GM03348 (cell line): ENCODE data around the gene MCAT.
"Not testable (repeated sequence)": the region's sequence is repeated elsewhere in the genome, so short reads cannot be mapped to it uniquely, and the experiment has no call there.

Experiments
- DNase-seq: peaks from one replicate; pipeline ENCODE4 v3.0.0; 2012; ENCODE audit warnings: low spot score

Gene MCAT

DNA sequence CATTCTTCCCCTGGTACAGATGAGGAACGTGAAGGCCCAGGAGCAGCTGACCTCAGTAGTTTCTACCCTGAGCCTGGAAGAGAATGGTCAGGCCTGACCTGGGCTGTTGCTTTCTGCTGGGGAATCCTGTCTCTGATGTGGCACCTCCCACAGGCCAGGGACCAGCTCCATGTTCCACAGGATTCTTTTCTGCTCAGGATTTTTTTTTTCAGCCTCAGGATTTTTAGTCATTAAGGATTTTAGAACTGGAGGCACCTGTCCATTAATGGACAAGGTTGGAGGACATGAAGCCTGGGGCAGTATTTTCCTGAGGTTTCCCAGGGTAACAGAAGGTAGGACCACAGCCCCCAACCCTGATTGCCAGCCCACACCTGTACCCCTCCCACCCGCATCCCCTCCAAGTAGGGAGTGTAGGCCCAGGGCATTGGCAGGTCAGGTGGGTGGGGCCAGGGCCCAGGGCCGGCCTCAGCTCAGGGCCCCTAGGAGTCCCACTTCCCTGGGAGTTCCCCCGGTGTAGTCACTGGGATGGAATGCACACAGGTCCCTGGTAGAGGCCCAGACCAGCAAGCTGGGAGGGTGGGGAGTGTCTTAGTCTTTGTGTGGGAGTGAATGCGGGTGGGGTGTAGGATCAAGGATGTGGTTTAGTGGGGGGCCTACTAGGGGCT is 16.6 kb downstream of the MCAT start:
- peak; percentile 92 for DNase-seq

DNA sequence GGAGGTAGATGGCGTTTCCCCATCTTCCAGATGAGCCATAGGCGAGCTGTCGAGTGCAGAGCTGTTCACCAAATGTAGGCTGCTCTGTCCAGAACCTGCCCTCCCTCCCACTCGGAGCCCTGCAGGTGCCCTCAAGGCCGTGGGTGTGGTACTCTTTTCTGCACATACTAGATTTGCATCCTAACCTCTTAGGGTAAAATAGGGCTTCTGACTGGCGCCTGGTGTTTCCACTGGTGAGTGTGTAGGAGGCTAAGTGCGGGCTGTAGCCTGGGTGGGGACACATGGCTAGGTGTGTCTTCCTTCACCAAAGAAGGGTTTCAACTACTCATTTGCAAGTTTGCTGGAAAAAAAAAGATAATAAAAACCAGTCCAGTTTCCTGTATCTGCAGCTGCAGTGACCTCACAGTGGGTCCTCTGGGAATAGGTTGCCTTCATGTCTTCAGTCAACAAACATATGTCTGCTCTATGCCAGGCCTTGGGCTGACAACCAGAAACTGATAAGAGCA is 24.2 kb downstream of the MCAT start:
- no peak for DNase-seq

DNA sequence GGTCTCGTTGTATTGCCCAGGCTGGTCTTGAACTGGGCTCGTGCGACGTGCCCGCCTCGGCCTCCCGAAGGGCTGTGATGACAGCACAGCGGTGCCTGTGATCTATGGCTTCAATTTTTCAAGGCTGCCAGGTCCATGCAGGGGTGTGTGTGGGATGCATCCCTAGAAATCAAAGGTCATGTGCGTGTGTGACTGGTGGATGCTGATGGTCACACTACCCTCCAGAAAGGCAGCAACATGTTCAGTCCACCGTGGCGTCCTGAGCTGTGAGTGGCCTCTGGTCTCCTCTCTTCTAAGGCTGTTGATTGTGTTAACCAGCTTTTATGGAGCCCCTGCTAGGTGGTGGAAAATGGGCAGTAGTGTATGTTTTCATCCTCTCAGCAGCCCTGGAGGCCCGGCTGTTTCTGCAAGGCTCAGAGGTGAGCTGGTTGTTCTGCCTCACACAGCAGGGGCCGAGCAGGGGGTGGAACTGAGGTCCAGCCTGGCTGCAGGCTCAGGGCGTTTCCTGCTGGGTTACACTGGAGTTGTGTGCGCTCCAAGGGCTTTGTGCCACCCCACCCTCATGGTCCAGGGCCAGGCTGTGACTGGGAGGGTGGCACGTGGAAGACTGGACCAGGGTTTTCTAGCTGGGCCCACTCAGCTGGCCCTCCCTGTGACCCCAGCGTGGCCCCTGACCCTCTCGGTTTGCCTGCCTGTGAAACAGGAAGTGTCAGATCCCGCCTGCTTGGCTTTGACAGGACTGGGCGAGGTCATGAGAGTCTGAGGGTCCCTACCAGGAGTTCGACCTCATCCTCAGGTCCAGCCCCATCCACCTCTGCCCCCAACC is 25.0 kb downstream of the MCAT start:
- no peak for DNase-seq

DNA sequence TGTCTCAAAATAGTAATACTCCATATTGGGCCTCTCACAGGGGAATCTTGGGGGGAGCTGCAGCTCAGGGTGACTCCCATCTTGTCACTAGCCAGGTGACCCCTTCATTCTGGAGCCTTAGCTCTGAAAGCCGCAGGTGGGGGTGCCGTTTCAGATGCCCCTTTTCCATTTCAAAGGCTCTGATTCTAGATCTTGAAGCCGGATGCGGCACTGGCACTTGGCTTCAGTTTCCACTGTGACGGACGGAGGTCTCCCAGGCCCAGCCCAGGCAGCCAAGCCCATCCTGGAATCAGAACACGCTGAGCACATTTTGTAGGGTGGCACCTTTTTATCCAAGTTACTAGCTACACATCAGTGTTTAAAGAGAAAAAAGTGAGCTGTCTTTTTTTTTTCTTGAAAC is 26.3 kb downstream of the MCAT start:
- no peak for DNase-seq

DNA sequence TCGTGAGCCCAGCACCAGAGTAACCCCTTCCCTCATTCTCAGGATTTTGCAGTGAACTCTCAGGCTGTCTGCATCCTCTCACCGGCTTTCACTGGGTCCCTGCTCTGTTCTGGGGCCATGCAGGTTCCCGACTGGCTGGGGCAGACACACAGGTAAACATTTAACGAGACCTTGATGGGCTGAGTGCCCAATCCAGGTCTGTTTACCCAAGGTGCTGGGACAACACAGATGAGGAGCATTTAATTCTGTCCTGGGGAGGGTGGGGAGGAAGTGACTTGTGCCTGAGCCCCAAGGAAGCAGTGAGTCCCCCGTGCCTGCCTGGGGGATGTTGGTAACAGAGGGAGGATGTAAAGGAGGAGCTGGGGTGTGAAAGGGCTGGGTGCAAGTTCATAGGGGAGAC is 28.2 kb downstream of the MCAT start:
- DNase-seq = no peak

DNA sequence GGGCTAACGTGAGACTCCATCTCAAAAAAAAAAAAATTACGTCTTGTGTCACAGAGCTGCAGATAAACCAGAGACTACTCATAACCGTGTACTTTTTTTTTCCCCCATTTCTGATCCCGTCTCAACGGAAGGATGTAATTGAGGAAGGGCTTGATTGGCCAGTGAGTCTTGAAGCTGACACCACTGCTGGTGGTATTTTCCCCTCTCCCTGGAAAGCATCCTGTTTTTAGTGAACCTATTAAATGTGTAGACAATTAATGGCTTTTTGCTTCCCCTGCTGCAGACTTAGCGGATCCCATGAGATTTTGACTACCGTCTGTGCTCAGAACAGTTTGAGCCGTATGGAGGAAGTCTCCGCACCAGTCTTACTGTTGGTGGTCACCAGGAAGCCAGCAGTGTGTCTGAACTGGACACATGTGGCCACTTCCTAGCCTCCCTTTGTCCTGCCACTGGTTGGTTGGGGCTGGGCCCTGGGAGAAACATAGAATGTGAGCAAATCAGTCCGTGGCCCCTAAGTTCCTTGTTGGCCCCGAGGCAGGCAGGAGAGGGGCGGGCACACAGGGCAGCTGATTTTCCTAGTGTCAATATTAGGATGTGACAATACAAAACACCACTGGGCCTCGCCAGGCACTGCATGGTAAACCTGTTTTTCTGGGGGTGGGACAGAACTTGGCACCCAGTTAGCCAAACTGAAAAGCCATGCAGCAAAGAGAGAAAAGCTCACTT is 29.5 kb downstream of the MCAT start:
- DNase-seq = no peak

DNA sequence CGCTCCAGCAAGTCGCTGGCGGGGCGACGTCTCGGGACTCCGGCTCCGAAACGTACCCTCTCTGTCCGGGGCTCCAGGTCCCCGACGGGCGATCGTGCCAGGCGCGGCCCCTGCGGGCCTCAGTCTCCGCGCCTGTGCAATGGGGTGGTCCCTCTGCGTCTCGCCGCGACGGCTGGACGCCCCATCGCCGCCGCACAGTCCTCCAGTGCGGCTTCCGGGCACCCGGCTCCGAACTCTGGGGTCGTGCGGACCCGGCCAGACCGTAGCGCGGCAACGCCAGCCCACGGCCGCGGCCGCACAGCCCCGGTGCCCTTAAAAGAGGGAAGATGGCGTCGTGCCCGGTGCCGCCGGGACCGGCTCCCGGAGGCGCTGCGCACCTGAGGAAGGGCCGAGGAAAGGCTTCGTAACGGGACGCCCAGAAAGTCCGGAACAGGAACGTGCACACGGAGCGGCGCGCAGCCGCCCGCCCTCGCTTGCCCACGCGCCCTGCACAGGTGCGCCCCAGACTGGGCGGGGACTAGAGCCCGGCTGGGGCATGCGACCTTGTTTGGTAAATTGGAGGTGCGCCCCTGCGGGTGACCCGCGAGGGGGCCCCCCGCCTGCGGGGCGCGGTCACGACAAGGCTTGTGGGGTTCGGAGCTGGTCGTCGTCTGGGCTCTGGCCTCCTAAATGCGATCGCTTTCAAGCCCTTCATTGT is 32.1 kb downstream of the MCAT start:
- no peak for DNase-seq

DNA sequence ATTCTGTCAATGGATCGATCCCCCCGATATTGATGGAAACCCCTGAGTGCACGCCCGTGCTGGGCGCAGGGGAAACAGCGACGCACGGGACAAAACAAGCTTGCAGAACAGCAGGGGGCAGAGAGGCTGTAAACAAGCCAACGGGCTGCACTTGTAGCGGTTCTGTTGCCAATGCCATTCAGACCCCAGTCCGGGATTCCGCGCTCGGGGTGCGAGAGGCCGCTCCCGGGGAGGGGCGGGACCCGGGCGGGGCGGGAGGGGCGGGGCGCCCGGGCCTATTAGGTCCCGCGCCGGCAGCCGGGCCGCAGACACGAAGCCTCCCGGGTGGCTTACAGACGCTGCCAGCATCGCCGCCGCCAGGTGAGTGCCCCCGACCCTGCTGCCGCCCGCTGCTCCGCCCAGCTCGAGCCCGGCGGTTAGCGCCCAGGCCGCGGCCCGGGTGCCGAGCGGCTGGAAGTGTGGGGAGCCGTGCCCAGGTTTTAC is 32.7 kb downstream of the MCAT start, which contains the start of gene BIK:
TSS of gene BIK (plus strand) at position 307 of the 483 bp plus-strand sequence. CDS start 13,273 bp downstream, outside the sequence.
- peak; percentile 71 for DNase-seq

DNA sequence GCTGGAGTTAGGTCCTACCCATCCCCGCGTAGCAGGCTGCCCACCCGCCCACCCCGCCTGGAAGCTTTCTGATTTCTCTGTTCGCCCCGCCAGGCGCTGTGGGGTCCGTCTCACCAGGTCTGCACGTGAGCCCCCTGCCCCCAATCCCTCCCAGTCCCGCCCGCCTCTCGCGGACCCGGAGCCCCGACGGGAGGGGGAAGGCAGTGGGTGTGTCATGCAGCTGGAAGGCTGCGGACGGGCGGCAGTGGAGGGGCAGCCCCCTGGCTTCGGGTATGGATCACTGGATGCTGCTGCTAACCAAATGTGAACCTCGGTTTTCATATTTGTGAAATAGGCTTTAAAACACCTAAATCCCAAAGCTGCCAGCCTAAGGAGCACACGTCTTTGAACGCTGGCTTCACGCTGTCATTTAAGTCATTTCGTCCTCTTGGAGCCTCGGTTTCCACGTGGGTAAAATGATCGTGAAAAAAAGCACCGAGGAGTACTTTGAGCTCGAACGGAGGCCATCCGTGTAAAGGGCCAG is 33.2 kb downstream of the MCAT start:
- no peak for DNase-seq

DNA sequence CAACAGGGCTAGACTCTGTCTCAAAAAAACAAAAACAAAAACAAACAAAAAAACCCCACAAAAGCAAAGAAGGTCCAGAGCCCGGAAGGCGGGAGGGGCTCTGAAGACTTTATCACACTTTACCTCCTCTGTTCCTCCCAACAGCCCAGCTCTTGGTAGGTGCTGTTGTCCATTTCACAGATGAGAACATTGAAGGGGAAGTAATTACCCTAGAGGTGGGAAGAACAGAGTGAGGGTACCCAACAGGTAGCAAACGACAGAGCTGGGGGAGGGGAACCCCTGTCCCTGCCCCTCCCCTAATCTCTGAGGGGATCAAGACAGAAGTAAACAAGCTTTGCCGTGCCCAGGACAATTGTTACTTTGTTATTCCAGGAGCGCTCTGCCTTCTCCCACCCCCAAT is 33.7 kb downstream of the MCAT start:
- DNase-seq = no peak

DNA sequence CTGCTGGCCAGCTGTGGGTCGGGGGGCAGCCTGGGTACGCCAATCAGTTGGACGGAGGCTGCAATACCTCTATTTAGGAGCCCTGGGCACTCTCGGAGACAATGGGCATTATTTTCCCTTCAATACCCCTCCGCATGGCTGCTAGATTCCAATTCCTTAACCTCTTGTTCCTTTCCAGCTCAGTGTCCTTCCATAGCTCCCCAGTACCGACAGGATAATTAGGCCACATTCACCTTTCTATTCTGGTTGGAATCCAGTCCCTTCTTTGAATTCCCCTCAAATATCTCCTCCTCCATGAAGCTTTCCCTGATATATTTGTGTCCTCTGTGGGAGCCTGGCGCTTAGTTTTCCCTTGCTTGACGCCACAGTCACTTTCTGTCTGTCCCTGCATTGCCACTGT is 36.9 kb downstream of the MCAT start:
- no peak for DNase-seq

DNA sequence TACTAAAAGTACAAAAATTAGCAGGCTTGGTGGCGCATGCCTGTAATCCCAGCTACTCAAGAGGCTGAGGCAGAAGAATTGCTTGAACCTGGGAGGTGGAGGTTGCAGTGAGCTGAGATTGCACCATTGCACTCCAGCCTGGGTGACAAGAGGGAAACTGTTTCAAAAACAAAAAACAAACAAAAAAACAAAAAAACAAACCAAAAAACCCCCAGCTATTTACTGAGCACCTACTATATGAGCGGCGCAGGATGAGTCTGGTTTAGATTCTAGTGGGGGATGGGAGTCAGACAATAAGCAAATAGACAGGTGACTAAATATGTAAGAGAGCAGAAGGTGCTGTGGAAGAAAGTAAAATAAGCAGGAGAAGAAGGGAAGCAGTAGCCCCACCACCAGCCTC is 38.2 kb downstream of the MCAT start:
- DNase-seq = not testable (repeated sequence)

DNA sequence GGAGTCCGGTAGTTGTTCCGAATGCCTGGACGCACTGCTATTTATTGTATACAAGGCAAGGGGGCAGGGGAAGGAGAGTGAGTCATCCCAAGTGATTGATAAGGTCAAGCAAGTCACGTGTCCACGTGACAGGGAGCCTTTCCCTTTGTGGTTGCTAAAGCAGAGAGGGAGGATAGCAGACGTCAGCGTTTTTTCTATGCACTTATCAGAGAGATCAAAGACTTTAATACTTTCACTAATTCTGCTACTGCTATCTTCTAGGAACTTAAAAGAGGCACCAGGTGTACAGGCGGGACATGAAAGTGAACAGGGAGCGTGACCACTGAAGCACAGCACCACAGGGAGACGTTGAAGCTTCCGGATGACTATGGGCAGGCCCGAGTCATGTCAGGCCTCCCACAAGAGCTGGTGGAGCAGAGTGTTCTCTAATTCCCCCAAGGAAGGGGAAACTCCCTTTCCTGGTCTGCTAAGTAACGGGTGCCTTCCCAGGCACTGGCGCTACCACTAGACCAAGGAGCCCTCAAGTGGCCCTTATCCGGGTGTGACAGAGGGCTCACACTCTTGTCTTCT is 39.1 kb downstream of the MCAT start:
- DNase-seq = not testable (repeated sequence)

DNA sequence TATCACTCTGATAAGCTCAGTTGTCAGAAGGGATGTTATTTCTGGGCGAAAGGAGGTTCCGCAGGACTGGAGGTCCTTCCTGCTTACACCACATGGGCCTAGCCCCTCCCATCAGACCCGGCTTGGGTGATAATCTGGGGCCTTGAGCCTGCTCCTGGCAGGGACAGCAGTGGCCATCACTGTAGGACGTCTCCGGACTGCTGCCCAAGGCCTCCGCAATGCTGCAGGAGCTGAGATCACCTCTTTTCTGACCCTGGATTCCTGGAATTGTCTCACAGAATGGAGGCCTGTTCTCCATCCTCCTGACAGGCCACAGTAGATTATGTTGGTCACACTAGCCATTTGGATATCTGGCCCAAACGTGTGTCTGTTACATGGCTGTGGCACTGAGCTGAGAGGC is 41.9 kb downstream of the MCAT start:
- no peak for DNase-seq

DNA sequence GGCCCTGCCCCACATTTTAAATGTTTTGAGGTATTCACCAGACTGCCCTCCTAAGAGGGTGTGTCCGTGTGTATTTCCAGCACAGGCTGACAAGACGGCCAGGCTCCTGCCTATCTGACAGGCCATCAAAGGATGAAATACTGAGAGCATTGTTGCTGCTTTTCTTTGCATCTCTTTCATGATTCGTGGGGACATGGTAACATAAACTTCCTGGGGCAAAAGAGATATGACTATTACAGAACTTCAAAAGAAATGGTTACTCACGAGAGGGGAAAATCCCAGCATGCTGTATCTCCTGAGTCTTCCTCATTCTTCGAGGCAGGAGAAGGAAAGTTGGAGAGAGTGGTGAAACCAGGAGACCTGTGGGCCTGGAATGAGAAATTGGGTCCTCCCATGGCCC is 43.0 kb downstream of the MCAT start:
- no peak for DNase-seq

DNA sequence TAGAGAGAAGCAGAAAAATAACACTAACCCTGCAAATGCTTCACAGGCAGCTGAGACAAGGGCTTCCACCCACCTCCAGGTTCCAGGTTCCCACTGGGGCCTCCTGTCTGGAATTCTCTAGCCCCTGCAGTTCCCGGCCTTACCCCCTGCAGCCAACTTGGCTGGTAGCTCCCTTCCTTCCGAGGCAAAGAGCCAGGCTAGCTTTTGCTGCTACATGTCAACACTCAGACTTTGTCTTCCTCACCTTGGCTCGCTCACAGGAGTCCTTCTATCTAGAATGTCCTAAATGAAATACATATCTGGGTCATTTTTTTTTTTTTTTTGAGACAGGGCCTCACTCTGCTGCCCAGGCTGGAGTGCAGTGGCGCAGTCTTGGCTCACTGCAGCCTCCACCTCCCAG is 44.1 kb downstream of the MCAT start:
- no peak for DNase-seq

DNA sequence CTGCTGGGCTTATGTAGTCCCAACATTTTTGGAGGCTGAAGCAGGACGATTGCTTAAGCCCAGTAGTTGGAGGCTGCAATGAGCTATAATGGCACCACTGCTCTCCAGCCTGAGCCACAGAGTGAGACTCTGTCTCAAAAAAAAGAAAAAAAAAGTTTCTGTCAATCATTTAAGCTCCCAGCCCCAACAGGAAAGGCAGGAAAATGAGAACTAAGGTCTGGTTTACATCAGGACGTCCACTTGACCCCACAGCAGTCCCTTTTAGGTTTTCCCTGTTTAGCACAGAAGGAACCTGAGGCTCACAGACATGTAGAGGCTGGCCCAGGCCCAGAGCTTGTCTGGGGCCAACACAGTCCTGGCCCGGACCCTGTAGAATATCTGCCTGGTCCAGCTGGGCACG is 44.8 kb downstream of the MCAT start:
- no peak for DNase-seq

DNA sequence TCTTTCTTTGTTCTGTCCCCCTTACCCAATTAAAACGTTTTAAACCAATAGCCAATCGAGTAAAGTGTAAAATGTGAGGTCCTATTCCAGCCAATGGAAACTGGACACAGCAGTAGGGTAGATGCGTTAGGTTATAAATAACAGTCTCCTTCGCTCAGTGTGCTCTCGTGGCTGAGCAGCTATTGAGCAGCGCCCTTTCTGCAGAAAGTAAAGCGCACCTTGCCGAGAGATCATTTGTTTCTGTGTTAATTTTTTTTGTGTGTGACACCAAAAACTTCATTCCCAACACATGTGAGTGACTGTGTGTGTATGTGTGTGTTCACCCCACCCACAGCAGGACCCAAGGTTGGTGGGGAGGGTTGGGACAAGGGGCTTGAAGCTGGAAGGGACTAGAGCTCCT is 46.8 kb downstream of the MCAT start:
- DNase-seq = no peak

DNA sequence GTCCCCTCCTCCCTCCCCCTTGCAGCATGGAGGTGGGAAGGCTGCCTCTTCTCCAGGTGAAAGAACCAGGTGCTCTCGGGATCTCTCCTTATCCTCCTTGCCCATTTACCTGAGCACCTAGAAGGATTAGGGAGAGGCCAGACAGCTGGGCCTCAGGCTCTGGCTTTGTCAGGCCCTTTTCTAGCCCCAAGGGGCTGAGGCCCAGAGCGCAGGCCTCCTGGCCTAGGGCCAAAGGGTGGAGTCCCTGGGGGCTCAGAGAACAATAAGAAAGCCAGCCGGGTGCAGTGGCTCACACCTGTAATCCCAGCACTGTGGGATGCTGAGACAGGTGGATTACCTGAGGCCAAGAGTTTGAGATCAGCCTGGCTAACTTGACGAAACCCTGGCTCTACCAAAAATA is 48.6 kb downstream of the MCAT start:
- no peak for DNase-seq

DNA sequence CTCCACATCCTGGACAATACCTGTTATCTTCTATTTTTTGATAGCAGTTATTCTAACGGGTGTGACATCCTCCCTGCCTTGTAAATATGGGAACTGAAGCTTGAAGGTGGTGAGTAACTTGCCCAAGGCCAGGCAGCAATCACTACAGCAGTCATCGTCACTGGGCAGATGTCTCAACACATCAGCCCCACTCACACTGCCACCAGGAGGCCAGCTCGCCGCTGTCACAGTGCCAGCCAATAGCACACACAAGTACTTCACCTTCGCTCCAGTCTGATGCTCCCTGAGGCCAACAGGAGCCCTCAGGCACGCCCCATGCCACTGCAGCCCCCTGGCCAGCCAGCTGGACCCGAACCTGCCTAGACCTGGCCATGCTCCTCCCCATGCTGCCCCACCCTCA is 49.1 kb downstream of the MCAT start:
- DNase-seq = no peak

DNA sequence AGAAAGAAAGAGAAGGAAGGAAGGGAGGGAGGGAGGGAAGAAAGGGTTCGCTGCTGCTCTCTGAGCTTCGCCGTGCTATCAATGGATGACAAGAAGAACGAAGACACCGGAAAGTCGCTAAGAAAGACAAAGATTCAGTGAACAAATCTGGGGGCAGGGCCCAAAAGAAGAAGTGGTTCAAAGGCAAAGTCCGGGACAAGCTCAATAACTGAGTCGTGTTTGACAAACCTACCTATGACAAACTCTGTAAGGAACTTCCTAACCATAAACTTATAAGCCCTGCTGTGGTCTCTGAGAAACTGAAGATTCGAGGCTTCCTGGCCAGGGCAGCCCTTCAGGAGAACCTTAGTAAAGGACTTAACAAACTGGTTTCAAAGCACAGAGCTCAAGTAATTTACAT is 51.1 kb downstream of the MCAT start:
- no peak for DNase-seq
